ENCODE measurements around the gene STXBP3. TPM values are rescaled to one million over a fixed set of nuclear protein-coding genes. Genes with fewer than 3 reads are reported as not detected.

Gene STXBP3
- total RNA-seq, 1 experiment from 2014 or later: 34.1 TPM

DNA sequence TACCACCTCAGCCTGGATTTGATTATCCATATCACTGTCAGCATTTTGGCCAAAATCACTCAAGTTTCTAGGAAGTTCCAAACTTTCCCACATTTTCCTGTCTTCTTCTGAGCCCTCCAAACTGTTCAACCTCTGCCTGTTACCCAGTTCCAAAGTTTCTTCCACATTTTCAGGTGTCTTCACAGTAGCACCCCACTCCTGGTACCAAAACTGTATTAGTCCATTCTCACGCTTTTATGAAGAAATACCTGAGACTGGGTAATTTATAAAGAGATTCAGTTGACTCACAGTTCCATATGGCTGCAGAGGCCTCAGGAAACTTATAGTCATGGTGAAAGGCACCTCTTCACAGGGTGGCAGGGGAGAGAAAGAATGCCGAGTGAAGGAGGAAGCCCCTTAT, 39.4 kb downstream of the STXBP3 start:
- H3K14ac ChIP-seq (ENCODE audit: insufficient read depth, low read length): no peak overlapping the region
- H4K20me1 ChIP-seq (ENCODE audit: control insufficient read depth, insufficient read depth, insufficient read length): no peaks in the 10 kb centered on the region
- no peak overlapping the region for H2BK5ac ChIP-seq (ENCODE audit: insufficient read length, low read length)
- no peak overlapping the region for H3K4ac ChIP-seq (ENCODE audit: low read depth, low read length)
- no CpG with 5 or more reads among the region's 2 CpGs for WGBS (ENCODE audit: extremely low coverage, insufficient read length, low lambda C conversion rate)
- H2BK120ac ChIP-seq (ENCODE audit: low read depth, low read length, poor library complexity, severe bottlenecking): no peak overlapping the region
- no peak overlapping the region for H2BK20ac ChIP-seq (ENCODE audit: low read depth, low read length, poor library complexity, severe bottlenecking)
- DNase-seq: no peak
- H3K79me2 ChIP-seq (ENCODE audit: insufficient read depth, low read length): no peaks in the 10 kb centered on the region
- peaks cover 72 to 97% (median 85%) of the 10 kb centered on the region in 3 experiments for H3K36me3 Mint-ChIP-seq (ENCODE audit: insufficient read depth in 1 of 3, low read depth in 3 of 3)
- H4K5ac ChIP-seq (ENCODE audit: insufficient read length, low read depth, low read length): no peak overlapping the region
- no peak overlapping the region for H4K8ac ChIP-seq (replicated peaks; ENCODE audit: insufficient read length, low read depth, low read length)
- TF ChIP-seq, protein P1, sequence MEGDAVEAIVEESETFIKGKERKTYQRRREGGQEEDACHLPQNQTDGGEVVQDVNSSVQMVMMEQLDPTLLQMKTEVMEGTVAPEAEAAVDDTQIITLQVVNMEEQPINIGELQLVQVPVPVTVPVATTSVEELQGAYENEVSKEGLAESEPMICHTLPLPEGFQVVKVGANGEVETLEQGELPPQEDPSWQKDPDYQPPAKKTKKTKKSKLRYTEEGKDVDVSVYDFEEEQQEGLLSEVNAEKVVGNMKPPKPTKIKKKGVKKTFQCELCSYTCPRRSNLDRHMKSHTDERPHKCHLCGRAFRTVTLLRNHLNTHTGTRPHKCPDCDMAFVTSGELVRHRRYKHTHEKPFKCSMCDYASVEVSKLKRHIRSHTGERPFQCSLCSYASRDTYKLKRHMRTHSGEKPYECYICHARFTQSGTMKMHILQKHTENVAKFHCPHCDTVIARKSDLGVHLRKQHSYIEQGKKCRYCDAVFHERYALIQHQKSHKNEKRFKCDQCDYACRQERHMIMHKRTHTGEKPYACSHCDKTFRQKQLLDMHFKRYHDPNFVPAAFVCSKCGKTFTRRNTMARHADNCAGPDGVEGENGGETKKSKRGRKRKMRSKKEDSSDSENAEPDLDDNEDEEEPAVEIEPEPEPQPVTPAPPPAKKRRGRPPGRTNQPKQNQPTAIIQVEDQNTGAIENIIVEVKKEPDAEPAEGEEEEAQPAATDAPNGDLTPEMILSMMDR (conservative IDR thresholded peaks at IDR 0.05): no peak
- peaks cover 49 to 52% of the 10 kb centered on the region in 2 experiments for H3K9me3 Mint-ChIP-seq
- no peak overlapping the region for H3K27ac ChIP-seq (ENCODE audit: insufficient read length, low read depth, low read length)
- no peak overlapping the region for H3K4me2 ChIP-seq (ENCODE audit: insufficient read depth, insufficient read length, low read length)
- no peak overlapping the region for H3K23ac ChIP-seq (ENCODE audit: insufficient read length, low read depth, low read length)
- H3K27me3 ChIP-seq (ENCODE audit: insufficient read depth, low read length): no peaks in the 10 kb centered on the region
- peak overlapping the region in 1 of 2 experiments; percentile 53; a peak in 2 of 5 replicates for H3K4me3 Mint-ChIP-seq
- H3K9me3 ChIP-seq (ENCODE audit: control insufficient read depth, low read depth, low read length): peaks cover 19% of the 10 kb centered on the region
- no peaks in the 10 kb centered on the region for H3K23me2 ChIP-seq (ENCODE audit: insufficient read length, low read depth, low read length, poor library complexity, severe bottlenecking)
- H2BK15ac ChIP-seq (ENCODE audit: low read depth, low read length): no peak overlapping the region
- no peaks in the 10 kb centered on the region for H3K79me1 ChIP-seq (ENCODE audit: insufficient read depth, low read depth, low read length, poor library complexity, severe bottlenecking)
- H3K27me3 Mint-ChIP-seq (ENCODE audit: low read depth): no peaks in the 10 kb centered on the region; the same call in none of the 2 replicates
- no peak overlapping the region for H2AK5ac ChIP-seq (ENCODE audit: insufficient read length, low read length)
- H2AFZ ChIP-seq (ENCODE audit: low read length): no peak overlapping the region
- H3K4me1 ChIP-seq (ENCODE audit: insufficient read depth, low read length): no peaks in the 10 kb centered on the region
- H3K18ac ChIP-seq (ENCODE audit: insufficient read length, low read depth, low read length): no peak overlapping the region
- no peak overlapping the region for H3K27ac Mint-ChIP-seq
- H4K91ac ChIP-seq (ENCODE audit: insufficient read length, low read depth, low read length): no peak overlapping the region
- peaks cover 0 to 2% of the 10 kb centered on the region in 2 experiments; a peak in 3 of 4 replicates for H3K4me1 Mint-ChIP-seq
- H3K9ac ChIP-seq (ENCODE audit: extremely low read depth, insufficient read length, low read length): no peak overlapping the region
- H3T11ph ChIP-seq (ENCODE audit: low read length): no peak overlapping the region
- no peak overlapping the region for H2BK12ac ChIP-seq (ENCODE audit: insufficient read length, low read depth, low read length)
- no peak overlapping the region for H3K56ac ChIP-seq (ENCODE audit: insufficient read length, low read depth, low read length)
